Activated CD8-positive, alpha-beta memory T cell treated with anti-CD3 and anti-CD28 coated beads for 4 hours (primary cell): Measurements from ENCODE around the gene STMP1.

Experiments used
- DNase-seq, 2 donors: peaks; one replicate each; pipeline ENCODE4 v3.0.0-alpha.2; 2020; ENCODE audit warnings: low read depth in 2 of 2

STMP1 gene

DNA sequence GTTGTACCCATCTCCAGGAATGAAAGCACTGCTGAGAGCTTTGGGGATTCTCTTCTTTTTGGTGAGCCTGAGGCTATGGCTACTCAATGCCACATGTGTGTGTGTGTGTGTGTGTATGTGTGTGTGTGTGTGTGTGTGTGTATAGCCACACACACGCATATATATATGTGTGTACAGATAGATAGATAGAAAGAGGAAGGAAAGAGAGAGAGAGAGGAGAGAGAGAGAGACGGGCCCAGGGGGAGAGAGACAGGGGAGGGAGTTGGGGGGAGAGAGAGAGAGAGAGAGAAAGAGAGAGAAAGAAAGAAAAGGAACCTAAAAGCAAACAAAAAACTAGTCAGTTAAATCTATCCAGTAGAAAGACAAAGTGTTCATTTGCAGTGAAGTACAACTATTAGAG lies 57.4 kb downstream of the STMP1 start:
- no peak for DNase-seq

DNA sequence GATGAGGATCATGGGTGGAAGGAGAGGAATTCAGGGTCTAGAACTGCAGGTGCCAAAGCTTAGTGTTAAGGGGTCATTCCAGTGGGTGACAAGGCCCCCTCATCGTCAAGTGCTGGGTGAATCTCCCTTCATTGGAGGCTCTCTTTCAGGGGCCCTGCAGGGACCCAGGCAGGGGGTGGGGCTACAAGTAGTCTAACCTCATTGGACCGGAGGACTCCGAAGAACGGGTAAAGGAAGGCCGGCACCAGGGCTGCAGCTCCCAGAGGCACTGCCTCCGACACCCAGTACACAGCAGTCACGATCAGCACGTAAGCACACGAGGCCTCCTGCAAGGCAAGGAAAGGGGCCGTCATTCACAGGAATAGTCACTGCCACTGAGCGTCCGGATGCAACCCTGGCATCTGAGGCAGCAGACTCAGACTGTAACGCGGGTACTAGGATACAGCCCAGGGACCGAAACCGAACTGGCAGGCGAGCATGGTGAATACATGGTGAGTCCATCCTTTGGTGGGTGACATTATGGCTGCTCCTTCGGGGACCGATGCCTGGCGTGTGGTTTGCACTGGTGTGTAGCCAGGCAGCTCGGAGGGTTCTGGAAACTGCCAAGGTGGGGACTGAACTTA lies 59.0 kb downstream of the STMP1 start:
- DNase-seq = no peak

DNA sequence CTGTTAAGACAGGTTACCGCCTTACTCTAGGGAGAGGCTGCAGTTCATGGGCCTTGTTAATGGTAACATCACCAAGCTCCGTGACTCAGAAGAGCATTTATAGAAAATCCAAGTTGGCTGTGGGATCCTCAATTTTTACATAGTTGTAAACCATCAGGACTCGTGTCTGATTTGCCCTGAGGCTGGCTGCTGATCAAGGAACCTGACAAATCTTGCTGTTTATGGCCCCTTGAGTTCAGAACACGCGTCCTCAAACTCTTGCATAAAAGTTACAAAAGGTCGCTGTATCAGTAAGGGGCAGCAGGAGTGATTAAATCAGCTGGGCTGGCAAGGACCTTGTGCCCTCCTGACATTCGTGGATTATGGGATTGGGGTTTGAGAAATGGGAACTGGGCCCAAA lies 61.1 kb downstream of the STMP1 start:
- no peak for DNase-seq
